Type B pancreatic cell (in vitro differentiated cells): ENCODE measurements around the gene TOR4A. TPM values are rescaled to one million over a fixed set of nuclear protein-coding genes. Genes with fewer than 3 reads are reported as not detected.
"Not testable (repeated sequence)": the region's sequence is repeated elsewhere in the genome, so short reads cannot be mapped to it uniquely, and the experiment has no call there.

Experiments used
- DNase-seq: peaks from one replicate; pipeline ENCODE4 v3.0.0; 2021; ENCODE audit warnings: mixed read lengths; ENCODE audit not compliant: unreplicated experiment; ENCODE audit errors: extremely low spot score
- H3K27ac Mint-ChIP-seq: 2 replicates; pipeline ENCODE4 v1.8.0; 2021; ENCODE audit warnings: mild to moderate bottlenecking, mixed read lengths
- H3K27me3 Mint-ChIP-seq: 2 replicates; pipeline ENCODE4 v1.8.0; 2021; ENCODE audit warnings: mixed read lengths
- H3K36me3 Mint-ChIP-seq: 2 replicates; pipeline ENCODE4 v1.8.0; 2021; ENCODE audit warnings: mixed read lengths
- H3K4me1 Mint-ChIP-seq: one replicate; pipeline ENCODE4 v1.8.0; 2021; ENCODE audit warnings: mixed read lengths; ENCODE audit not compliant: unreplicated experiment
- H3K4me3 Mint-ChIP-seq: 2 replicates; pipeline ENCODE4 v1.8.0; 2021; ENCODE audit warnings: mild to moderate bottlenecking, mixed read lengths
- H3K9me3 Mint-ChIP-seq: 2 replicates; pipeline ENCODE4 v1.8.0; 2021; ENCODE audit warnings: mixed read lengths
- total RNA-seq: library from RNA; stranded (reverse); gene quantifications from 2 replicates; pipeline ENCODE4 v1.2.1, GENCODE V29; 2021; ENCODE audit warnings: low replicate concordance
- TF ChIP-seq, protein P1 (sequence below): fragments of 200-600 bp; sonication (generic); conservative IDR thresholded peaks from 2 replicates; pipeline ENCODE4 v1.5.0; 2021; ENCODE audit warnings: antibody characterized with exemption, mild to moderate bottlenecking

TOR4A gene
- total RNA-seq, 1 donor from 2014 or later = 4.5 TPM

DNA sequence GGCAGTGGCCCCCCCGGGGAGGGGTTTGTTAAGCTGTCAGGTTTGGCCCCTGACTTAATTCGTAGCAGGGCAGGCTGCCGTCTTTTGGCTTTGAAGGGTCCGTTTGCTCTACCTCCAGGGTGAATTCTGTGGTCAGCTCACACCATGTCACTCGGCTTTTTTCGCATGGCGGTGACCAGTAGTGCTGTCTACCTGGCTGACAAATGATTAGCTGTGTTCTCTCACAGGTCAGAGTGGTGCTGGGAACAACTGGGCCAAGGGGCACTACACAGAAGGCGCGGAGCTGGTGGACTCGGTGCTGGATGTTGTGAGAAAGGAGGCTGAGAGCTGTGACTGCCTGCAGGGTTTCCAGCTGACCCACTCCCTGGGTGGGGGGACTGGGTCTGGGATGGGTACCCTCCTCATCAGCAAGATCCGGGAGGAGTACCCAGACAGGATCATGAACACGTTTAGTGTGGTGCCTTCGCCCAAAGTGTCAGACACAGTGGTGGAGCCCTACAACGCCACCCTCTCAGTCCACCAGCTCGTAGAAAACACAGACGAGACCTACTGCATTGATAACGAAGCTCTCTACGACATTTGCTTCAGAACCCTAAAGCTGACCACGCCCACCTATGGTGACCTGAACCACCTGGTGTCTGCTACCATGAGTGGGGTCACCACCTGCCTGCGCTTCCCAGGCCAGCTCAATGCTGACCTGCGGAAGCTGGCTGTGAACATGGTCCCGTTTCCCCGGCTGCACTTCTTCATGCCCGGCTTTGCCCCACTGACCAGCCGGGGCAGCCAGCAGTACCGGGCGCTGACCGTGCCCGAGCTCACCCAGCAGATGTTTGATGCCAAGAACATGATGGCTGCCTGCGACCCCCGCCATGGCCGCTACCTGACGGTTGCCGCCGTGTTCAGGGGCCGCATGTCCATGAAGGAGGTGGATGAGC is 35.0 kb upstream of the TOR4A start:
- no peak for DNase-seq
- Mint-ChIP-seq H3K27ac (peak overlapping the region; percentile 86), H3K9me3 (no peaks in the 10 kb centered on the region), H3K27me3 (peaks cover 4% of the 10 kb centered on the region), H3K4me3 (peak overlapping the region; percentile 89), H3K36me3 (peaks cover 17% of the 10 kb centered on the region), H3K4me1 (peaks cover 29% of the 10 kb centered on the region)
- TF ChIP-seq, protein P1, sequence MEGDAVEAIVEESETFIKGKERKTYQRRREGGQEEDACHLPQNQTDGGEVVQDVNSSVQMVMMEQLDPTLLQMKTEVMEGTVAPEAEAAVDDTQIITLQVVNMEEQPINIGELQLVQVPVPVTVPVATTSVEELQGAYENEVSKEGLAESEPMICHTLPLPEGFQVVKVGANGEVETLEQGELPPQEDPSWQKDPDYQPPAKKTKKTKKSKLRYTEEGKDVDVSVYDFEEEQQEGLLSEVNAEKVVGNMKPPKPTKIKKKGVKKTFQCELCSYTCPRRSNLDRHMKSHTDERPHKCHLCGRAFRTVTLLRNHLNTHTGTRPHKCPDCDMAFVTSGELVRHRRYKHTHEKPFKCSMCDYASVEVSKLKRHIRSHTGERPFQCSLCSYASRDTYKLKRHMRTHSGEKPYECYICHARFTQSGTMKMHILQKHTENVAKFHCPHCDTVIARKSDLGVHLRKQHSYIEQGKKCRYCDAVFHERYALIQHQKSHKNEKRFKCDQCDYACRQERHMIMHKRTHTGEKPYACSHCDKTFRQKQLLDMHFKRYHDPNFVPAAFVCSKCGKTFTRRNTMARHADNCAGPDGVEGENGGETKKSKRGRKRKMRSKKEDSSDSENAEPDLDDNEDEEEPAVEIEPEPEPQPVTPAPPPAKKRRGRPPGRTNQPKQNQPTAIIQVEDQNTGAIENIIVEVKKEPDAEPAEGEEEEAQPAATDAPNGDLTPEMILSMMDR = no peak

DNA sequence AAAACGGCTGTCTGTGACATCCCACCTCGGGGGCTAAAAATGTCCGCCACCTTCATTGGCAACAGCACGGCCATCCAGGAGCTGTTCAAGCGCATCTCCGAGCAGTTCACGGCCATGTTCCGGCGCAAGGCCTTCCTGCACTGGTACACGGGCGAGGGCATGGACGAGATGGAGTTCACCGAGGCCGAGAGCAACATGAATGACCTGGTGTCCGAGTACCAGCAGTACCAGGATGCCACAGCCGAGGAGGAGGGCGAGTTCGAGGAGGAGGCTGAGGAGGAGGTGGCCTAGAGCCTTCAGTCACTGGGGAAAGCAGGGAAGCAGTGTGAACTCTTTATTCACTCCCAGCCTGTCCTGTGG is 34.3 kb upstream of the TOR4A start:
- not testable (repeated sequence) for H3K27me3 Mint-ChIP-seq, H3K27ac Mint-ChIP-seq, H3K9me3 Mint-ChIP-seq, DNase-seq
- peaks cover 17% of the 10 kb centered on the region for H3K36me3 Mint-ChIP-seq
- H3K4me3 Mint-ChIP-seq = peak overlapping the region; percentile 89
- H3K4me1 Mint-ChIP-seq = peaks cover 31% of the 10 kb centered on the region

DNA sequence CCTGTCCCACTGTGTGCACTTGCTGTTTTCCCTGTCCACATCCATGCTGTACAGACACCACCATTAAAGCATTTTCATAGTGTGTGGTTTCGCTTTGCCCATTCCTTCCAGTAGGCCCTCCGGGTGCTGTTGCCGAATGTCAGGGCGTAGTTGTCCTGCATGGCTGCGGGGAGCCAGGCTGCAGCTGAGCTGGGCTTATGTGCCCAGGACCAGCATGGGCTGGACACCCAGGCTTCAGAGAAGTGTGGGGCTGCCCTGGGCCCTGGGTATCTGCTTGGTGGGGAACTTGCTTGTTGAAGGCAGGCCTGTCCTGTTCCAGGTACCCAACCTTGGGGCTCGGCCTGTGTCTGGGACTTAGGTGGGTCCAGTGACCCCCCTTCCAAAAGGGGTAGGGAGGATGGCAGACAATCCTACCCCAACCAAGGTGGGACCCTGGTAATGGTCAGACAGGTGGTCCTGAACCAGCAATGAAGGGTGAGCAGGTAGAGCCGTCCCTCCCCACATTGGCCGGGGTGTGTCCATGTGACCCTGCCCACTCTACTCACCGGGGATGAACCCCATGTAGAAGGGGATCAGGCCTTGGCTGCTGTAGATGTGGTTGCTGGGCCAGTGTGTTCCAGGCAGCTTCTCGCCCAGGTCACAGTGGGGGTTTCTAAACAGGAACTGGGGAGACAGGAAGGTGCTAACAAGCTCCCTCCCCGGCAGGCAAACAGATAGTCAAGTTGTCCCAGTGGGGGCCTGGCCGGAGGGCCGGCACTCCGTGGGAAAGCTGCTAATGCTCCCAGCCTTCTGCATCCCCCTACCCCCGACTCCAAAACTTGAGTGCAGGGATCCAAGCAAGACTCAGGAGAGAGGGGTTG is 33.7 kb upstream of the TOR4A start:
- peak overlapping the region; percentile 89 for H3K4me3 Mint-ChIP-seq
- no peak for DNase-seq
- peaks cover 4% of the 10 kb centered on the region for H3K27me3 Mint-ChIP-seq
- H3K27ac Mint-ChIP-seq = peak overlapping the region; percentile 51
- TF ChIP-seq, protein P1 = no peak
- H3K36me3 Mint-ChIP-seq = peaks cover 17% of the 10 kb centered on the region
- H3K9me3 Mint-ChIP-seq = no peaks in the 10 kb centered on the region
- peaks cover 30% of the 10 kb centered on the region for H3K4me1 Mint-ChIP-seq

DNA sequence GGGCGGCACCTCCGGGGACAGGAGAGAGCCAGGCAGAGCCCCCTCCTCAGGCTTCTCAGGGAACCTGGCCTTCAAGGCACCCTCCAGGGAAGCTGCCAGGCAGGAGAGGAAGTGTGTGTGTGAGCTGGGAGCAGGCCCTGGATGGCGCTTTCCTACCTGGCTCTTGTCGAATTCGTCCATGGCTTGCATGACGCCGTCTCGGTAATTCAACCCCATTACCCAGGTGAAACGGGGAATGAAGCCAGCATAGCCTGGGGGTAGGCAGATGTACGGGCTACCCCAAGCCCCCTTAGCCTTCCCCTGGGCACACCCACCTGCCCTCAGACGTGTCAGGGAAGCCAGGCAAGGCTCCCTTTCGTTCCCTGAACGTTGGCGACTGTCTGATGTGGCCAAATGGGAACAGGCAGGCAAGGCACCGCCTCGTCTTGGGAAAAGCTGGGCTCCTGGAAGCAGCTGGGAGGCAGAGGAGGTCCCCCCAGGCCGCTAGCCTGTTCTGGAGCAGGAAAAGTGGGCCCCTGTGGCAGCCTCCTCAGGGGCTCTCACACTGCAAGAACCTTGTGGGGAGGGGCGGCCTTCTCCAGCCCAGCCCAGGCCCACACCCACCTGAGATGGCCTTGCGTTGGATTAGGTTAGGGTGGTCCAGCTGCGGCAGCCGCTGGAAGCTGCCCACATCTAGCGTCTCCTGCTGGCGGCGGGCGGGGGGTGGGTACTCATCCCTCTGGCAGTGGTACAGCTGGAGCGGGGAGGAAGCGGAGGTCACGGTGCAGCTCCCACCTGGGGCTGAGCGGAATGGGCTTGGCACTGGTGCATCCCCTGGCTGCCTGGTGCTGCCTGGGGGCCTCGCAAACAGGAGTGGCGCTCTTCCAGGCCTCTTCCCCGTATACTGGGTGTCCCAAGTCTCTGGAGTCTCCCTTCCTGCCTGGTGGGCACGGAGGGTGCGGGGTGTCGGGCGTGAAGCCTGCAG is 32.8 kb upstream of the TOR4A start:
- peaks cover 4% of the 10 kb centered on the region for H3K27me3 Mint-ChIP-seq
- peak overlapping the region; percentile 51 for H3K27ac Mint-ChIP-seq
- peaks cover 17% of the 10 kb centered on the region for H3K36me3 Mint-ChIP-seq
- no peaks in the 10 kb centered on the region for H3K9me3 Mint-ChIP-seq
- TF ChIP-seq, protein P1 = no peak
- DNase-seq = no peak
- H3K4me3 Mint-ChIP-seq = peak overlapping the region; percentile 34
- peaks cover 26% of the 10 kb centered on the region for H3K4me1 Mint-ChIP-seq

DNA sequence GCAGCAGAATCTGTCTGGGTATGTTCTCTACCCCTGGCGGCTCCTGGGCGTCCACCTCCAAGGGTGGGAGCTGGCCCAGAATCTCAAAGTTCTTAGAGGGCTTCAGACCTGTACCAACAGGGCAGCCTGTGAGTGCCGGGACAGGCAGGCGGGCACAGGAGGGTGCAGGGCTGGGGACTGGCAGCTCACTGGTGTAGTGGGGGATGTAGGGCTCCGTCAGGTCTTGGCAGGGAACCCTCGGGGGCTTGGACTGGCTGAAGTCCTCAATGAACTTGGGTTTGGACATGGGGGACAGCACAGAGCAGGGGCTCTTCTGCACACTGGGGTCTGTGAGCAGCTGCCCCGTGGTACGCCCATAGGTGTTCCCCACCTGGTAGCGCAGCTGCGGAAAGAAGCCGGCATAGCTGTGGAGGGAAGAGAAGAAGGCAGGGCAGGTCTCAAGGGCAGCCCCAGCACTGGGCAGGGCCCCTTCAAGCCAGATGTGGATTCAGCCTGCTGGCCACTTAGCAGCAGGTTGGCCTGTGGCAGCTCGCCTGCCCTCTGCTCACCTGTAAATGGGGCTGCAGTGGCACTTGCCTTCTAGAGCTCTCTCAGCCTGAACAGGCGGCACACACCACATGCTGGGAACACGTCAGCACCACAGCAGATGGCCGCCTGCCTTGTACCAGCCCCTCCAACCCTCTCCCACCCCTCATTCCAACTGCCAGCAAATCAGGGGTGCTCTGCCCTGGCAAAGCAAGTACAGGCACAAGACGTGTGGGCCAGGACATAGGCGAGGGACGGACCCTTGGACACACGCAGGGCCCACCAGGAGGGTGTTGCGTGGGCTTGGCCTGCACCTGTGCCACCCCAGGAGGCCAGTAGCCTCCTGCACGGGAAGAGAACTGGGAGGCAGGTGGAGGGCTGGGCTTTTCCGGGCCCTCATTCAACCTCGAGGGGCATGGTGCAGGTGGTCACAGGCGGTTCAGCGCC is 31.8 kb upstream of the TOR4A start:
- Mint-ChIP-seq H3K9me3 (no peaks in the 10 kb centered on the region), H3K36me3 (peaks cover 17% of the 10 kb centered on the region), H3K4me3 (peak overlapping the region; percentile 34), H3K27me3 (peaks cover 4% of the 10 kb centered on the region), H3K27ac (no peak overlapping the region), H3K4me1 (peaks cover 26% of the 10 kb centered on the region)
- no peak for DNase-seq
- TF ChIP-seq, protein P1 = no peak
